Cardiac atrium fibroblast (primary cell): ENCODE results near the gene RPLP2. TPM values are rescaled to one million over a fixed set of nuclear protein-coding genes. Genes with fewer than 3 reads are reported as not detected.

ENCODE experiments used
- total RNA-seq: library from RNA; depleted of rRNA; stranded (reverse); fragments of >200 nt; gene quantifications from 2 replicates; pipeline ENCODE4 v1.2.3, GENCODE V29; 2015

The RPLP2 gene
- 498 and 553 TPM in 2 replicates for total RNA-seq

DNA sequence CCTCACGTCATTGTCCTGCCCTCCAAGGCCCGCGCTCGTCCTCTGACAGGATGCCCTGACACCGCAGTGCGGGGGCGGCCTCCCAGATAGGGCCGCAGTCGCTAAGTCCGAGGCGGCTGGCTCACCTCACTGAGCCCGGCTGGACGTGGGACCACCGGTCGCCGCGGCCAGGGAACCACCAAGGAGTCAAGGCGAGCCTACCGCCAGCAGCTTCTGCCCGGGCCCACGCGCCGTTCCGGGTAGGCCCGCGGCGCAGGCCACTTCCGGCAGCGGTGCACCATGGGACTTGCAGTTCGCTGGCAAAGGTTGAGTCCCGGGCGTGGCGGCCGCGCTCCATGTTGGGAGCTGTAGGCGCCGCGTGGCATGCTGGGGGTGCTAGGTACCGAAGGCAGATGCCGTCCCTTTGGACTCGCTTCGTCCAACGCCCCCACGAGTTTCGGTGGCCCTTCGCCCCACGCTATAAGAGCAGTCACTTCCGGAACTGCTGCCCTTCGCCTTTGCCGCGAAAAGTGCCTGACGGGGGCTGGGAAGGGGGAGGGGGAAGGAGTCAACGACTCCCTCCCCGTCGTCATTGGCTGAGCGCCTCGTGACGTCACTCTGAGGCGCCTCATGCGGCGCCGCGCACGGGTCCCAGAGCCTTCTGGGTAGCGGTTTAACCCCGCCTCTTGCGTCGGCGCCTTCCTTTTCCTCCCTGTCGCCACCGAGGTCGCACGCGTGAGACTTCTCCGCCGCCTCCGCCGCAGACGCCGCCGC lies at the start of gene RPLP2:
TSS of gene RPLP2 (plus strand) at position 681 of the 753 bp plus-strand sequence. CDS start 268 bp downstream, outside the sequence.

DNA sequence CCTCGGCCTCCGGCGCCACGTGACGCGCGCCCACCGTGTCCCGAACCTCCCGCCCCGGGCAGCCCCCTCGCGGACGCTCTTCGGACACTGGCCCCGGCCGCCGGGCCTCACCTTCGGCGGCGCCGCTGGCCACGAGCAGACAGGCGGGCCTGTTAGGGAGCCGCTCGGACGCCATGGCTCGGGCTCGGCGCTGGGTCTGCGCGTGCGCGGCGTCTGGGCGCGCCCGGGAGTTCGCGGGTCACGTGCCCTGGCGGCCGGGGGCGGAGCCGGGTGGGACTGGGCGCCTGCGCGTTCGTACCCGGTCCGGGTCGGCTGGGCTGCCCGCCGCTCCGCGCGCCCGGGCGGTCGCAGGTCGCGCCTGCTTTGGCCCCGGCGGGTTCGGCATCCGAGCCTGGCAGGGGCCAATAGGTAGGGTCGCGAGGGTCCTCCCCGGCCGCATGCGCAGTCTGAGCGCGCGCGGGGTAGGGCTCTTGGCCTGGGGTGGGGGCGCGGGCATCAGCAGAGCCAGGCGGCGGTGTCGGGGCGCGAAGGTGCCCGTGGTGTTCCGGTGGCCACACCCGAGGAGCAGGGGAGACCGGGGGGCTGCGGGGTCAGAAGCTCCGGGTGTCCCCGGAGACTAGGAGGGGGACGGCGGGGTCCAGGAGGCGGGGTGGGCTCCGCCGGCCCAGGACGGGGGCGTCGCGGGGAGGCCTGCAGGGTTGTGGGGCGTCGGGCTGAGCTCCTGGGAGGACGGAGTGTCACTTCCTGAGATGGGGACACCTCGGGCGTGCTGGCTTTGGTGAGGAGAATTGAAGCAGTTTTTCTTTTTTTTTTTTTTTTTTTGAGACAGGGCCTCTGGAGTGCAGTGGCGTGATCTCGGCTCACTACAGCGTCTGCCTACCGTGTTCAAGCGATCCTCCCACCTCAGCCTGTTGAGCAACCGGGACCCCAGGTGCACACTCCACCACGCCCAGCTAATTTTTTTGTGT lies 32.2 kb upstream of the RPLP2 start, which contains the start of gene GATD1:
TSS of gene GATD1 (minus strand) at position 200 of the 968 bp plus-strand sequence. CDS start at position 175, 25 bp downstream.

DNA sequence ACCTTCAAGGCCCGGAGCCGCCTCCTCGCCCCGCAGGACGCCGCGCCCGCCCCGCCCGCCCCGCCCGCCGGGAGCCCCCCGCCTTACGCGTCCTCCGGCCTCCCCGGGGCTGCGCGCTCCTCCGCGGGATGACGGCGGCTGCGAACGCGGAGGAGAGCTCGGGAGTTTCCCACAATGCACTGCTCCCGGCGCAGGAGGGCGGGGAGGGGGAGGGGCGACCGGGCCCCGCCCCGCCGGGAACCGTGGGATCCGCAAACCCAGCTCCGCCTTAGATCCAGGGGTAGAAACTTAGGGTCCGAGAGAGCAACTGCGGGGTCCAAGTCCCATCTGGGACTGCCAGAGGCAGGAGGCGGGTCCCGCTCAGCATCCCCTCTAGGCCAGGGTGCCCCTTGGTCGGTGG lies 19.8 kb upstream of the RPLP2 start, which contains the start of gene CEND1:
TSS of gene CEND1 (minus strand) at position 148 of the 400 bp plus-strand sequence. CDS start 1,514 bp downstream, outside the sequence.

DNA sequence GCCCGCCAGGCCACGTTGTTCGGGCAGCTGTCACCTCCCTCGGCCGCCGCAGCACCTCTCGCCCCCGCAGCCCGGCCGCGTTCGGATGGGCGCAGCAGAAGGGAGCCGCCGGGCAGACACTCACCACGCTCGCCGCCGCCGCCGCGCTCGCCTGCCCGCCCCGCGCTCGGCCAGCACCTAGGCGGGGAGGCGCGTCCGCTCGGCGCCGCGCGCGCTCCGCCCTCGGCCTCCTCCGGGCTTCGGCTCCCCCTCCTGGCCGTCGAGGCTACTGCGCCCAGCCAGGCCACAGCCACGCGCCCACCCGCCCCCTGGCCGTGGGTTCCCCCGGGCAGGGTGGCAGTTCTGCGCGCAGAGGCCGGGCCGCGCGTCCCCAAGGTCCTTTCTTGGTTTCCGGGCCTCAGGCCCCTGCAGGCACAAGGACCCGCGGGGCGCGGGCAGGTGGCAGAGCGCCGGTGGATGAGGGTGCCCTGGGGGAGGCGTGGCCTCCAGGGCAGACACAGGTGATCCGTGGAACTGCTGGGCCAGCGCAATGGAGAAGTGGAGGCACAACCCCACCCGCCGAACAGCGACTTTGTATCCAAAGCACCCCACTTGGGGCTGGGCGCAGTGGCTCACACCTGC lies 11.6 kb upstream of the RPLP2 start, which contains the start of gene SLC25A22:
TSS of gene SLC25A22 (minus strand) at position 189 of the 621 bp plus-strand sequence. CDS start 3,275 bp downstream, outside the sequence.

DNA sequence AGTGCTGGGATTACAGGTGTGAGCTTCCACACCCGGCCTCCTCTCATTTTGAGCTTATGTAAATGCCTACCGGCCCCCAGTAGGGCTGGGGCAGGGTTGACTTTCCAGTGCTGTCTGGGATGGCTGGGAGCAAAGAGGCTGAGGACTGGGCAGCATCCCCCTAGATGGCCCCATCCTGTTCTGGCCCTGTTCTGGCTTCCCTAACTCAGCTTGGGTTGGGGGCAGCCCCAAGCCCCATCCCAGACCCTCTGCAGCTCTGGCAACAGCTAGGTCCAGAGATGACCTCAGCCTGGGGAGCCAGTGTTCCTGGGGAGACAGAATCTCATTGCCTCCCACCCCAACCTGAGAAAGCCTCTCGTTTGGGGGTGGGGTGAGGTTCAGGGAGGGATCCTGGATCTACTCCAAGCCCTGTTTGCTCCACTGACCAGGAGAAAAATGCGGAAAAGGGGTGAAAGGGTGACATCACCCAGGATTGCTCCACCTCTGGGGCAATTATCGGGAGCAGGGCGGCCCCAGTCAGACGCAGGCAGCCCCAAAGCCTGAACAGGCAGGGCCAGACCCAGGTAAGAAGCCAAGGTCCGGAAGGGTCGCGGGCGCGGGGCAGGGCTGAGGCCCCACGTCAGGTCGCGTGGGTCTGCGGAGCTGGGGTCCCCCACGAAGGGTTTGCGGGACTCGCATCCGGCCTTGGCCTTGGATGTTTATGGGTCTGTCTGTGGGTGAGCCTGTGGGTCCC lies 8.8 kb downstream of the RPLP2 start, which contains the start of gene PNPLA2:
TSS of gene PNPLA2 (plus strand) at position 519 of the 733 bp plus-strand sequence. CDS start 805 bp downstream, outside the sequence.

DNA sequence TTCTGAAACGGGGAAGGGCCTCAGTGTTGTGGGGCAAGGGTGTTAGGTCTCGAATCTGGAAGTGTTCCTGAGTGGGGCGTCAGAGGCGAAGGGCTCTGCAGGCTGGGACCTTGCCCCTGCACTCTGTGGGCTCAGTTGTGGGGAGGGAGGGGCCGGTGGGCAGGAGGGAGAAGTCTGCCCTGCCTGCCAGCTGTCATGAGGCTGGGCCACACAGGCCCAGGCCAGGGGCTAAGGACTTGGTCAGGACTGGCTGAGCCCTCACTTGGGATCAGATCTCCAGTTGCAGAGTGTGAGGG lies 18.1 kb downstream of the RPLP2 start, which contains the start of gene CRACR2B:
TSS of gene CRACR2B (plus strand) at position 23 of the 296 bp plus-strand sequence. CDS start 689 bp downstream, outside the sequence.

DNA sequence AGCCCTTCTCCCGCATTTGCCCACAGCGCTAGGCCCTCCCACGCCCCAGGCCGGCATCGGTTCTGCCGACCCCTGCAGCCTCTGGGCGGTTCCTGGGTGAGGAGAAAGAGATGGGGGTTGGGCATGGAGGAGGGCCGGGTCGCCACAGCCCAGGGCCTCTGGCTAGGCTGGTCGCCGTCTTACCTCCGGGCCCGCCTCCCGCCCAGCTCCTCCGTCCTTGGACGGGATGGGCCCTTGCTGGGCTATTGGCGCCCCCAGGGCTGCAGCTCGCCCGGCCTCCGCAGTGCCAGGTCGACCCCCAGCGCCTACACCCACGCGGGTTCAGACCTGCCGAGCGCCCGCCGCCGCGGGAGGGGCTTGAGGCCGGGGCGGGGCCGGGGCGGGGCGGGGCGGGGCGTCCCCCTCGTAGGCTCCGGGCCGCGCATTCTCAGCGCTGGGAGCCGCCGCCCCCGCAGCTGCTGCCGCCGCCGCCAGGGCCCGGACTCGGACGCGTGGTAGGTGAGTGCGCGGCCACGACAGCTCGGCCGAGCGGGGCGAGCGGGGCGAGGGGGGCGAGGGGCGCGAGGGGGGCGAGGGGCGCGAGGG lies 22.9 kb downstream of the RPLP2 start, which contains the start of gene CD151:
TSS of gene CD151 (plus strand) at position 424 of the 585 bp plus-strand sequence. CDS start 3,118 bp downstream, outside the sequence.

DNA sequence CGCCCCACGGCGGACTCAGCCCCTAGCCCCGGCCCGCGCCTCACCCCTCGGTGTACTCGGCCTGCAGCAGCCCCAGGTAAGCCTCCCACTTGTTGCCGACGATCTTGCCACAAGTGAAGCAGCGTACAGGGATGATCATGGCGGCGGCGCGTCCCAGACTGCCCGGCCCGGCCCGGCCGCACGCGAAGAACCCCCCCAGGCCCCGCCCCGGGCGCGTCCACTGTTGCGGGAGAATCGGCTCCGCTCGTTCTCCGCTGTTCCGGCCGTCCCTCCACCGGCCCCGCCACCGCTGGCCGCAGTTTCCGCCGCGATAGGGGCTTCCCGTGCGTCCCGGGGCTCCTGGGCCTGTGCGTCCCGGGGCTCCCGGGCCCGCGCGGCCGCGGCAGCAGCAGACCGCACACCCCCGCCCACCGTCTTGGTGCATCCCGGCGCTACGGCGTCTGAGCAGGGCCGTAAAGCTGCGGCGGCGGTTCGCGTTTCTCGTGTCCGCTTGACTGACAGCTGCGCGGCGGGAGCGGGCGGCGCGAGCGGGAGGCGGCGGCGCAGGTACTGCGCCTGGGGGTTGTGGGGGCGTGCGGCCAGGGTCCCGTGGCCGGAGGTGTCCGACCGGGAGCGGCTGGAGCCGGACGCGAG lies 32.7 kb downstream of the RPLP2 start, which contains the start of the genes POLR2L and TSPAN4:
TSS of gene POLR2L (minus strand) at position 160 of the 633 bp plus-strand sequence. CDS start at position 139, 21 bp downstream.
TSS of gene TSPAN4 (plus strand) at position 483 of the 633 bp plus-strand sequence. CDS start 7,453 bp downstream, outside the sequence.

Other genes with a start within 250 kb of the RPLP2 start
- 0.81 and 3.1 TPM in 2 replicates for gene LMNTD2, start 249.2 kb upstream of the RPLP2 start, total RNA-seq
- 8.3 and 11.3 TPM in 2 replicates for gene RASSF7, start 249.0 kb upstream of the RPLP2 start, total RNA-seq
- gene PHRF1, start 233.5 kb upstream of the RPLP2 start, total RNA-seq: 13.0 and 17.2 TPM in 2 replicates
- 20.4 and 34.1 TPM in 2 replicates for gene IRF7, start 194.0 kb upstream of the RPLP2 start, total RNA-seq
- not detected in 2 replicates for gene CDHR5, start 185.0 kb upstream of the RPLP2 start, total RNA-seq
- gene SCT, start 182.8 kb upstream of the RPLP2 start, total RNA-seq: not detected in 2 replicates
- gene DRD4, start 172.7 kb upstream of the RPLP2 start, total RNA-seq: not detected in 2 replicates
- gene DEAF1, start 114.7 kb upstream of the RPLP2 start, total RNA-seq: 25.1 and 28.2 TPM in 2 replicates
- gene TMEM80, start 114.2 kb upstream of the RPLP2 start, total RNA-seq: 16.6 and 29.0 TPM in 2 replicates
- gene EPS8L2, start 103.7 kb upstream of the RPLP2 start, total RNA-seq: 11.7 and 14.1 TPM in 2 replicates
- 167 and 182 TPM in 2 replicates for gene TALDO1, start 62.5 kb upstream of the RPLP2 start, total RNA-seq
- gene GATD1, start 32.5 kb upstream of the RPLP2 start, total RNA-seq: 39.0 and 42.3 TPM in 2 replicates
- 0.97 and 2.2 TPM in 2 replicates for gene CEND1, start 19.9 kb upstream of the RPLP2 start, total RNA-seq
- gene SLC25A22, start 11.7 kb upstream of the RPLP2 start, total RNA-seq: 26.9 and 46.8 TPM in 2 replicates
- gene PIDD1, start 4.7 kb upstream of the RPLP2 start, total RNA-seq: 5.2 and 7.2 TPM in 2 replicates
- gene PNPLA2, start 8.9 kb downstream of the RPLP2 start, total RNA-seq: 27.1 and 29.4 TPM in 2 replicates
- gene CRACR2B, start 18.0 kb downstream of the RPLP2 start, total RNA-seq: 0.32 and 0.72 TPM in 2 replicates
- 654 and 667 TPM in 2 replicates for gene CD151, start 23.0 kb downstream of the RPLP2 start, total RNA-seq
- gene POLR2L, start 32.6 kb downstream of the RPLP2 start, total RNA-seq: 209 and 229 TPM in 2 replicates
- gene TSPAN4, start 32.9 kb downstream of the RPLP2 start, total RNA-seq: 281 and 292 TPM in 2 replicates
- gene CHID1, start 100.8 kb downstream of the RPLP2 start, total RNA-seq: 93.6 and 228 TPM in 2 replicates
- gene AP2A2, start 115.9 kb downstream of the RPLP2 start, total RNA-seq: 49.2 and 63.0 TPM in 2 replicates
- not detected in 2 replicates for gene MUC6, start 226.8 kb downstream of the RPLP2 start, total RNA-seq